Central memory CD8-positive, alpha-beta T cell (primary cell): ENCODE data around the gene KLHL13.
"Not testable (repeated sequence)": the region's sequence is repeated elsewhere in the genome, so short reads cannot be mapped to it uniquely, and the experiment has no call there.

Experiments
- ATAC-seq: fragments of 150-1000 bp; cut with Tn5 transposase; replicated peaks from 2 replicates; pipeline ENCODE4 v1.10.0; 2022; ENCODE audit warnings: mild to moderate bottlenecking, moderate FRiP score, moderate number of reproducible peaks; ENCODE audit not compliant: poor library complexity, severe bottlenecking; ENCODE audit errors: extremely low read depth
- DNase-seq, 2 donors: peaks; one replicate each; pipeline ENCODE4 v3.0.0; 2021; ENCODE audit warnings: low spot score in 2 of 2
- H3K27ac Mint-ChIP-seq: one replicate; pipeline ENCODE4 v1.8.0; 2022; ENCODE audit warnings: low read depth, mild to moderate bottlenecking, moderate library complexity, mixed read lengths
- H3K27me3 Mint-ChIP-seq: one replicate; pipeline ENCODE4 v1.8.0; 2022; ENCODE audit warnings: mixed read lengths
- H3K36me3 Mint-ChIP-seq: one replicate; pipeline ENCODE4 v1.8.0; 2022; ENCODE audit warnings: mild to moderate bottlenecking, moderate library complexity, mixed read lengths; ENCODE audit not compliant: insufficient read depth
- H3K4me1 Mint-ChIP-seq: one replicate; pipeline ENCODE4 v1.8.0; 2022; ENCODE audit warnings: mixed read lengths
- H3K4me3 Mint-ChIP-seq: one replicate; pipeline ENCODE4 v1.8.0; 2022; ENCODE audit warnings: mild to moderate bottlenecking, moderate library complexity, mixed read lengths
- H3K9me3 Mint-ChIP-seq: one replicate; pipeline ENCODE4 v1.8.0; 2022; ENCODE audit warnings: mixed read lengths

Gene KLHL13

GRCh38 chrX:118058924-118059323 is 57.7 kb downstream of the KLHL13 start:
- ATAC-seq, result no peak

GRCh38 chrX:118056870-118057269 is 59.7 kb downstream of the KLHL13 start:
- no peaks in the 10 kb centered on the region for H3K4me1 Mint-ChIP-seq
- DNase-seq, result no peak
- no peak overlapping the region for H3K27ac Mint-ChIP-seq
- H3K36me3 Mint-ChIP-seq, result peaks cover 2% of the 10 kb centered on the region
- H3K4me3 Mint-ChIP-seq, result no peak overlapping the region
- no peak for ATAC-seq
- H3K27me3 Mint-ChIP-seq, result no peaks in the 10 kb centered on the region
- H3K9me3 Mint-ChIP-seq, result no peaks in the 10 kb centered on the region

More at GRCh38 chrX:118058924-118059323, 57.7 kb downstream of the KLHL13 start:
- Mint-ChIP-seq H3K27me3 (no peaks in the 10 kb centered on the region), H3K36me3 (peaks cover 2% of the 10 kb centered on the region), H3K4me1 (no peaks in the 10 kb centered on the region), H3K9me3 (no peaks in the 10 kb centered on the region), H3K4me3 (no peak overlapping the region), H3K27ac (no peak overlapping the region)
- no peak for DNase-seq

- no peak for DNase-seq
Observed at GRCh38 chrX:118049713-118050112, 66.9 kb downstream of the KLHL13 start.

GRCh38 chrX:118047446-118048186 is 69.0 kb downstream of the KLHL13 start:
- Mint-ChIP-seq H3K27ac (no peak overlapping the region), H3K36me3 (no peaks in the 10 kb centered on the region), H3K4me1 (no peaks in the 10 kb centered on the region), H3K4me3 (no peak overlapping the region), H3K9me3 (no peaks in the 10 kb centered on the region), H3K27me3 (no peaks in the 10 kb centered on the region)
- no peak for DNase-seq
- no peak for ATAC-seq

More at GRCh38 chrX:118049713-118050112, 66.9 kb downstream of the KLHL13 start:
- peaks cover under 1% of the 10 kb centered on the region for H3K36me3 Mint-ChIP-seq
- H3K27ac Mint-ChIP-seq, result no peak overlapping the region
- no peaks in the 10 kb centered on the region for H3K9me3 Mint-ChIP-seq
- no peak overlapping the region for H3K4me3 Mint-ChIP-seq
- H3K27me3 Mint-ChIP-seq, result no peaks in the 10 kb centered on the region
- no peak for ATAC-seq
- H3K4me1 Mint-ChIP-seq, result no peaks in the 10 kb centered on the region

GRCh38 chrX:118039591-118039990 is 77.0 kb downstream of the KLHL13 start:
- no peaks in the 10 kb centered on the region for H3K36me3 Mint-ChIP-seq
- no peak for ATAC-seq
- DNase-seq, result no peak
- H3K27ac Mint-ChIP-seq, result no peak overlapping the region
- no peak overlapping the region for H3K4me3 Mint-ChIP-seq
- H3K9me3 Mint-ChIP-seq, result no peaks in the 10 kb centered on the region
- H3K4me1 Mint-ChIP-seq, result no peaks in the 10 kb centered on the region
- no peaks in the 10 kb centered on the region for H3K27me3 Mint-ChIP-seq

- no peak overlapping the region for H3K4me3 Mint-ChIP-seq
- H3K27ac Mint-ChIP-seq, result no peak overlapping the region
- H3K36me3 Mint-ChIP-seq, result no peaks in the 10 kb centered on the region
- no peaks in the 10 kb centered on the region for H3K9me3 Mint-ChIP-seq
- ATAC-seq, result no peak
- no peak for DNase-seq
- H3K27me3 Mint-ChIP-seq, result no peaks in the 10 kb centered on the region
- no peaks in the 10 kb centered on the region for H3K4me1 Mint-ChIP-seq
Observed at GRCh38 chrX:118038614-118039365, 77.8 kb downstream of the KLHL13 start.

- Mint-ChIP-seq H3K36me3 (no peaks in the 10 kb centered on the region), H3K4me3 (no peak overlapping the region), H3K27ac (no peak overlapping the region), H3K4me1 (no peaks in the 10 kb centered on the region), H3K9me3 (no peaks in the 10 kb centered on the region), H3K27me3 (no peaks in the 10 kb centered on the region)
- ATAC-seq (no peak), DNase-seq (no peak)
Observed at GRCh38 chrX:118026631-118027030, 90.0 kb downstream of the KLHL13 start.

GRCh38 chrX:118025226-118025625 is 91.4 kb downstream of the KLHL13 start:
- H3K4me3 Mint-ChIP-seq, result no peak overlapping the region
- no peaks in the 10 kb centered on the region for H3K4me1 Mint-ChIP-seq
- H3K9me3 Mint-ChIP-seq, result no peaks in the 10 kb centered on the region
- H3K27me3 Mint-ChIP-seq, result no peaks in the 10 kb centered on the region
- DNase-seq (no peak), ATAC-seq (no peak)
- no peaks in the 10 kb centered on the region for H3K36me3 Mint-ChIP-seq
- no peak overlapping the region for H3K27ac Mint-ChIP-seq

- ATAC-seq (no peak), DNase-seq (no peak)
- Mint-ChIP-seq H3K36me3 (no peaks in the 10 kb centered on the region), H3K9me3 (no peaks in the 10 kb centered on the region), H3K27ac (no peak overlapping the region), H3K27me3 (no peaks in the 10 kb centered on the region), H3K4me3 (no peak overlapping the region), H3K4me1 (no peaks in the 10 kb centered on the region)
Observed at GRCh38 chrX:118024482-118024881, 92.1 kb downstream of the KLHL13 start.

- Mint-ChIP-seq H3K9me3 (no peaks in the 10 kb centered on the region), H3K4me3 (no peak overlapping the region), H3K27ac (no peak overlapping the region), H3K27me3 (no peaks in the 10 kb centered on the region), H3K4me1 (no peaks in the 10 kb centered on the region), H3K36me3 (no peaks in the 10 kb centered on the region)
- ATAC-seq, result no peak
- no peak for DNase-seq
Observed at GRCh38 chrX:118022753-118023152, 93.9 kb downstream of the KLHL13 start.

- ATAC-seq, result no peak
- no peaks in the 10 kb centered on the region for H3K36me3 Mint-ChIP-seq
- H3K9me3 Mint-ChIP-seq, result peaks cover 11% of the 10 kb centered on the region
- no peaks in the 10 kb centered on the region for H3K27me3 Mint-ChIP-seq
- H3K27ac Mint-ChIP-seq, result no peak overlapping the region
- DNase-seq, result no peak
- H3K4me1 Mint-ChIP-seq, result no peaks in the 10 kb centered on the region
- no peak overlapping the region for H3K4me3 Mint-ChIP-seq
Observed at GRCh38 chrX:118016422-118016821, 100.2 kb downstream of the KLHL13 start.

- H3K36me3 Mint-ChIP-seq, ATAC-seq, H3K27ac Mint-ChIP-seq, H3K4me1 Mint-ChIP-seq, H3K4me3 Mint-ChIP-seq, DNase-seq, H3K27me3 Mint-ChIP-seq: not testable (repeated sequence)
- peaks cover 17% of the 10 kb centered on the region for H3K9me3 Mint-ChIP-seq
Observed at GRCh38 chrX:118002417-118002816, 114.2 kb downstream of the KLHL13 start.

- peaks cover 16% of the 10 kb centered on the region for H3K9me3 Mint-ChIP-seq
- no peaks in the 10 kb centered on the region for H3K4me1 Mint-ChIP-seq
- no peaks in the 10 kb centered on the region for H3K36me3 Mint-ChIP-seq
- no peak overlapping the region for H3K27ac Mint-ChIP-seq
- no peak overlapping the region for H3K4me3 Mint-ChIP-seq
- H3K27me3 Mint-ChIP-seq, result no peaks in the 10 kb centered on the region
- no peak for DNase-seq
- ATAC-seq, result no peak
Observed at GRCh38 chrX:118000518-118000917, 116.1 kb downstream of the KLHL13 start.
